ENCODE results near the gene PKN1. TPM values are rescaled to one million over a fixed set of nuclear protein-coding genes. Genes with fewer than 3 reads are reported as not detected.

Gene PKN1
- total and polyA plus RNA-seq, 12 donors: 85.2 to 176 (median 126) TPM

DNA sequence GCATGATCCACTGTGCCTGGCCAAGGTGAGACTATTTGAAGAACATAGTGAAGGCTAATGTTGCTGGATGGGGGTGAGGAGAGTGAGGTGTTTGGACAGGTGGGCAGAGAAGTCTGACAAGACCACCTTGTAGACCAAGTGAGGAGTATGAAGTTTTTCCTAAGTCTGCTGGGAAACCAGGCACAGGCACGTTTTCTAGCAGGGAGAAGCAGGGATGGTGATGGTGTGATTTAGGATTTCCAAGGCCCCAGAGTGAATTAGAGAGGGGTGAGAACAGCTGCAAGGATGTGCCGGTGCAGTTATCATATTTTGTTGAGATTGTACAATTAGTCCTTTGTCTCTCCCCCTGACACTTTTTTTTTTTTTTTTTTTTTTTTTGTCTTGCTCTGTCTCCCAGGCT, 5.6 kb upstream of the PKN1 start:
- ATAC-seq (no peak), DNase-seq (no peak)
- Histone ChIP-seq H3K36me3 (no peaks in the 10 kb centered on the region), H3K27me3 (no peaks in the 10 kb centered on the region), H3K4me3 (no peak overlapping the region), H3K4me1 (peaks cover 0 to 20% (median 3%) of the 10 kb centered on the region in 9 donors), H3K27ac (no peak overlapping the region), H3K9me3 (no peaks in the 10 kb centered on the region)
- 61 to 65% methylated on average over 2 of the region's 2 CpGs for WGBS, 2 donors
- intact Hi-C loops (cut with DNase I): loop anchor here in 1 of 10 donors (5.0 kb wide), 1 partner anchor 45 kb away; no protein-coding TSS in a partner anchor
- TF ChIP-seq, protein P1, sequence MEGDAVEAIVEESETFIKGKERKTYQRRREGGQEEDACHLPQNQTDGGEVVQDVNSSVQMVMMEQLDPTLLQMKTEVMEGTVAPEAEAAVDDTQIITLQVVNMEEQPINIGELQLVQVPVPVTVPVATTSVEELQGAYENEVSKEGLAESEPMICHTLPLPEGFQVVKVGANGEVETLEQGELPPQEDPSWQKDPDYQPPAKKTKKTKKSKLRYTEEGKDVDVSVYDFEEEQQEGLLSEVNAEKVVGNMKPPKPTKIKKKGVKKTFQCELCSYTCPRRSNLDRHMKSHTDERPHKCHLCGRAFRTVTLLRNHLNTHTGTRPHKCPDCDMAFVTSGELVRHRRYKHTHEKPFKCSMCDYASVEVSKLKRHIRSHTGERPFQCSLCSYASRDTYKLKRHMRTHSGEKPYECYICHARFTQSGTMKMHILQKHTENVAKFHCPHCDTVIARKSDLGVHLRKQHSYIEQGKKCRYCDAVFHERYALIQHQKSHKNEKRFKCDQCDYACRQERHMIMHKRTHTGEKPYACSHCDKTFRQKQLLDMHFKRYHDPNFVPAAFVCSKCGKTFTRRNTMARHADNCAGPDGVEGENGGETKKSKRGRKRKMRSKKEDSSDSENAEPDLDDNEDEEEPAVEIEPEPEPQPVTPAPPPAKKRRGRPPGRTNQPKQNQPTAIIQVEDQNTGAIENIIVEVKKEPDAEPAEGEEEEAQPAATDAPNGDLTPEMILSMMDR (IDR thresholded peaks at IDR 0.05): no peak

DNA sequence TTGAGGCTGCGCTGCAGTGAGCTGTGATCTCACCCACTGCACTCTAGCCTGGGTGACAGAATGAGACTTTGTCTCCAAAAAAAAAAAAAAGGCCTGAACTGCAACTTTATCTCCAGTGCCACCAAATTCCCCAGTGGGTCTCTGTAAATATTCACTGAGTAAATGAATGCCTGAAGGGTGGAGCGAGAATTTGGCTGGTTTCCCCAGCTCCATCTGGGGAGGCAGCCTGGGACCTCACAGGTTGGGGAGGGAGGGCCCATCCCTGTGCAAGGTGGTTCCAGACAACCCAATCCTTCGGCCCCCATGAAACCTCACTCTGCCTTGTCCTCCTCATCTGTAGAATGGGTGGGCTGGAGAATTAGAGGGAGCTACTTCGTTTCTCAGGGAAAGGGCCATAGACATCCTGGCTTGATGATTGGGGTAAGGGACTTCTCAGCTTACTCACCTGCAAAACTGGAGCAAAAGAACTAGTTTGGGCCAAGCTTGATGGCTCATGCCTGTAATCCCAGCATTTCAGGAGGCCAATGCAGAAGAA, 4.2 kb upstream of the PKN1 start:
- intact Hi-C loops (cut with DNase I): loop anchor here in 1 of 10 donors (5.0 kb wide), 1 partner anchor 43 kb away; no protein-coding TSS in a partner anchor
- no peak overlapping the region for H3K27ac ChIP-seq
- no peak for DNase-seq
- 84 to 88% methylated on average over 4 of the region's 4 CpGs for WGBS, 2 donors
- H3K9me3 ChIP-seq: no peaks in the 10 kb centered on the region
- no peak for ATAC-seq
- H3K36me3 ChIP-seq: no peaks in the 10 kb centered on the region
- TF ChIP-seq, protein P1 (IDR thresholded peaks at IDR 0.05): no peak
- no peak overlapping the region for H3K4me3 ChIP-seq
- H3K4me1 ChIP-seq: peaks cover 0 to 18% (median 11%) of the 10 kb centered on the region in 9 donors
- no peaks in the 10 kb centered on the region for H3K27me3 ChIP-seq

DNA sequence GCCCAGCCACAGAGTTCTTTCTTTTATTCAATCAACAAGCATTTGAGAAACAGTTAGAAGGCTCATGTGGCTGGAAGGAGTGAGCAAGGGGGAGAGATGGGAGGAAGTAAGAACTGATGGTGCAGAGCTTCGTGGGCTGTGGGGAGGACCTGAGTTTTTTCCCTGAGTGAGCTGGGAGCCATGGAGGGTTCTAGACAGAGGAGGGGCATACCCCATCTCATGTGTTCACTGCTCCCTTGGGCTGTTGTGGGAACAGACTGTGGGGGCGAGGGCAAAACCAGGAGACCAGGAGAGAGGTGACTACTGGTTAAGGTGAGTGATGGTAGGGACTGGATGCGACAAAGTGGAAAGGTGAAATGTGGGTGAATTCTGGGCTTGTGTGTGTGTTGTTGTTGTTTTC, 2.4 kb upstream of the PKN1 start:
- WGBS, 2 donors: 82 to 83% methylated on average over 3 of the region's 3 CpGs
- Histone ChIP-seq H3K27ac (no peak overlapping the region), H3K27me3 (no peaks in the 10 kb centered on the region), H3K4me3 (no peak overlapping the region), H3K4me1 (peaks cover 0 to 35% (median 27%) of the 10 kb centered on the region in 9 donors), H3K36me3 (peaks cover 0 to 3% (median 0%) of the 10 kb centered on the region in 9 donors), H3K9me3 (no peaks in the 10 kb centered on the region)
- intact Hi-C loops (cut with DNase I): loop anchor here in 1 of 10 donors (5.0 kb wide), 1 partner anchor 42 kb away; no protein-coding TSS in a partner anchor
- DNase-seq: no peak
- TF ChIP-seq, protein P1 (IDR thresholded peaks at IDR 0.05): no peak
- no peak for ATAC-seq

DNA sequence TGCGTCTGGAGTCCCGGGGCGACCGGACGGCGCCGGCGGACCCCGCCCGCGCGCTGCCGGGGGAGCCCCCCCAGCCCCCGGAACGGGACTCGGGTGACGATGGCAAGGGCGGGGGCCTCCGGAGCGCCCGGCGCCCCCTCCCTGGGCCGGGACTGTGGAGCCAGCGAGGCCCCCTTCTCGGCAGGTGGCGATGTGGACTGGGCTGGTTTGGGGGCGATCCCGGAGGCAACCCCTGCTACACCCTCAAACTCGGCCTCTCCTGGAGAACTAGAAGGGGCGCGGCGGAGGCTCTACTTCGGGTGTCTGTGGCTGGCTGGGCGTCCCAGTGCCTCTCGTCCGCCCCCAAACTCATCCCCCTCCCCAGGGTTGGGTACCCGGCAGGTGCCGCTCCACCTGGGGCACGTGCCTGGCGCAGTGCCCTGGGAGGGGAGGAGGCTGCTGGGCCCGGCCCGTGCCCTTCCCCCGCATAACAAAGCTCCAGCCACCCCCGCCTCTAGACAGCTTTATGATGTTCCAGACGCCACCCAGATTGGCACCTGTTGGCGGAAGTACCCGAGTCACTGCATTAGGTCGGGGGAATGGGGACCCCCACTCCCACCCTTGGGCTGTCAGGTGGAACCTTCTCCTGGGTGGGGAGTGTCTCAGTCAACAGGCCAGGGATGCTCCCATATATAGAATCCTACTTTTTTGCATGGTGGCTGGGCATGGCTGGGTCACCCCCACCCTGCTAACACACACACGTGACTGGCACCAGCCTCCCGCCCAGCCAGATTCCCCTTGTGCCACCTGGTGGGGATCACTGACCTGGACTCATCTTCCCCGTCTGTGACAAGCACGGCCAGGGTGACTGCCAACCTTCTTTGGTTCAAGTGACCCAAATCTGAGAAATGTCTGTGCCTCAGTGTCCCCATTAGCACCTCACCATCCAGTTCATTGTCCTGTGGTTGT, 722 bp downstream of the PKN1 start:
- Histone ChIP-seq H3K4me1 (peaks cover 5 to 63% (median 57%) of the 10 kb centered on the region in 9 donors), H3K9me3 (no peaks in the 10 kb centered on the region), H3K27ac (peak overlapping the region; percentile 92 to 98 (median 96)), H3K36me3 (peaks cover 0 to 24% (median 0%) of the 10 kb centered on the region in 9 donors), H3K4me3 (peak overlapping the region; percentile 77 to 99 (median 93)), H3K27me3 (no peaks in the 10 kb centered on the region)
- DNase-seq (peak in 1 of 2 donors; percentile 33), ATAC-seq (peak in 7 of 8 donors; percentile 8 to 44 (median 26))
- 3% methylated on average over 32 to 52 of the region's 52 CpGs for WGBS, 2 donors
- intact Hi-C loops (cut with DNase I): loop anchor here in 1 of 10 donors (5.0 kb wide), 1 partner anchor 38 kb away; no protein-coding TSS in a partner anchor
- TF ChIP-seq, protein P1 (IDR thresholded peaks at IDR 0.05): peak in 2 of 9 donors; percentile 21 to 26
